GM20431 (cell line): ENCODE data around the gene LRFN2.

Experiments used
- in situ Hi-C: fragments of 300-500 bp; cut with MseI, MboI; formaldehyde crosslinking; loops from one replicate; pipeline ENCODE4 v1.15.0; 2020; ENCODE audit warnings: low sequenced_read_pairs; ENCODE audit not compliant: unreplicated experiment

Gene LRFN2

DNA sequence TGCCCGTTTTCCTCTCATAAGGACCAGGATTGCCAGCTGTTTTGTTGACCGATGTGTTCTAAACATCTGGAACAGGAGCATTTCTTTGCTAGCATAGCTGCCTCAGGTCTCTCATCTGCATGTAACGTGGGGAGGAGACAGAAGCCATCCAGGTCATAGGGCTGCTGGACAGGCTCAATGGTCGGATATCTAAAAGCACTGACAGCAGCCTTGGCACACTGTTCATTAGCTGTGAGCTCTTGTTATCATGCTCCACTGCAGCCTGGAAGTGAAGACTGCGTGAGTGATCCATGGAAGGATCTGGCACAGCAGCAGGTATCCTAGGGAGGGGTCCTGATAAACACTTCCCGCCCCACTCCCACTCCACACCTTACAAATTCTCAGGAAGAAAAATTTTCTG lies 175.3 kb downstream of the LRFN2 start:
- in situ Hi-C loops: no loop called here

DNA sequence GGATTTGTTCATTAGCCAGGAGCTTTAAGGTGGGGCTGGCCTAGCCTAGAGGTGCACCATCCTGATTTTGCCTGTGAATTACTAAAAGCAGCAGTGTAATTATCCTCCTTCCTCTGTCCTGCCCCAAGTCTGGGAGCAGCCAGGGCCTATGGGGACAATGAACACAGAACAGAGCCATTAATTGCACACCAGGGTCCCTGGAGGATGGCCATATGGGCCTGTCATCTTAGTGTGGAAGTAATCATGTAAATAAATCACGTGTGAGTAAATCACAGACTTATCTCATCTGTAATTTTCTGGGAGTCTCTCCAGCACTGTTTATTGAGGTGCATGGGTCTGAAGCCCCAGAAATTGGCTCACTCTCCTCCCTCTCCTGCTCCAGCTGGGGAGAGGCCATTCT lies 176.3 kb downstream of the LRFN2 start:
- in situ Hi-C loops: no loop called here

GRCh38 chr6:40409716-40410397 lies 177.3 kb downstream of the LRFN2 start:
- in situ Hi-C loops: no loop called here

- in situ Hi-C loops: no loop called here
These were observed 178.2 kb downstream of the LRFN2 start for GRCh38 chr6:40408786-40409542.

GRCh38 chr6:40407239-40407638 lies 179.9 kb downstream of the LRFN2 start:
- in situ Hi-C loops: no loop called here

- in situ Hi-C loops: no loop called here
These were observed 181.0 kb downstream of the LRFN2 start for GRCh38 chr6:40406175-40406574.

- in situ Hi-C loops: no loop called here
These were observed 186.4 kb downstream of the LRFN2 start for GRCh38 chr6:40400738-40401137.

DNA sequence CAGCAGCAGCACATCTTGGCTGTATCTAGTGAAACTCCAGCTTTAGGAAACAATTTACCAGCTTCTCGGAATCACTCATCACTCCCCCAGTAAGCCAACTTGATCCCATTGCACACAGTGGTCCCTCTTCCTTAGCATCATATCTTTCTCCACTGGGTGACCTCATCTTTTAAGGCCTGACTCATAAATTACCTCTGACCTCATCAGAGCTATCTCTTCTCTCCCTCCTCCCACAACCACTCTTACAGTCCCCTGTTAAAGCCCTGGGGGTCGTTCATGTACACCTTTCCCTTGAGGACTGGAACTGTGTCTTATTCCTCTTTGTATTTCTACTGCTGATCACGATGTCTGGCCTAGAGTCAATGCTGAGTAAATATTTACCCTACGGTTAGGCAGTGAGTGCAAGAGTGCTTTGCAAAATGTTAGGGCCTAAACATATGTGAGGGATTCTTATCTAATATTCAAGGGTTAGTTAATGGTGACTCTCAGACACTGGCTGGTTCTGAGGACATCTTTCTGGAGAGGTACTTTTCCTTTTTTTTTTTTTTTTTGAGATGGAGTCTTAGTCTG lies 187.2 kb downstream of the LRFN2 start:
- in situ Hi-C loops: no loop called here

GRCh38 chr6:40398810-40399477 lies 188.2 kb downstream of the LRFN2 start:
- in situ Hi-C loops: no loop called here

- in situ Hi-C loops: no loop called here
These were observed 189.0 kb downstream of the LRFN2 start for GRCh38 chr6:40398034-40398691.

DNA sequence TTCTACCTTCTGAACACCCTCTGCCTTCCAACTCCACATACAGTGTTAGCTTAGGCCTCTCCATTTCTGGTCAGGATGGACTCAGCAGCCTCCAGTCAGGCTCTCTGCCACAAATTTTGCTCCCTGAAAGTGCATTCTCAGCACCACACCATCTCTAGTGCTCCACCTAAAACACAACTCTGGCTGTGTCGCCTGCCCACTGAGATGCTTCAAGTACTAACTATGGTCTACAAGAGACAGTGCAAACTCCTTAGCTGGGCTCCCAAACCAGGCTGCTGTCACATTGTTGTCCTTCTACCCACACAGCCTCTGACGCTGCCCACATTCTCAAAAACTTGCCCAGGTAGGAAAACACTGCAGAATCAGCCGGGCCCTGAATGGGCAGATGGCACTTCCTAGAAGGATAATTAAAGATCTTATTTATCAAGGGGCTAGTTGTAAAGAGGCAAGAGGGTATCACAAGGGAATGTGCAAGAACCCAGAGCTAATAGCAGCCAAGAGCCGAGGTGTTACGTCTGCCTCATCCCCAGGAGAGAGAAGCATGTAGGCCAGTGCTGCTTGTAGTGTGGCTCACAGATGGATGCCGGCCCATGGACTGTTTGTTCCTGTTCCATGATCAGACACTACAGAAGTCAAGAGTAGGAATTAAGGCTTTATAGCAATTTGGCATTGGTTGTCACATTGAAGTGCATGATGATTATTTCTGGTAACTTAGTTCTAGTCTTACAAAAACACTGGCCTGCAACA lies 189.7 kb downstream of the LRFN2 start:
- in situ Hi-C loops: no loop called here

DNA sequence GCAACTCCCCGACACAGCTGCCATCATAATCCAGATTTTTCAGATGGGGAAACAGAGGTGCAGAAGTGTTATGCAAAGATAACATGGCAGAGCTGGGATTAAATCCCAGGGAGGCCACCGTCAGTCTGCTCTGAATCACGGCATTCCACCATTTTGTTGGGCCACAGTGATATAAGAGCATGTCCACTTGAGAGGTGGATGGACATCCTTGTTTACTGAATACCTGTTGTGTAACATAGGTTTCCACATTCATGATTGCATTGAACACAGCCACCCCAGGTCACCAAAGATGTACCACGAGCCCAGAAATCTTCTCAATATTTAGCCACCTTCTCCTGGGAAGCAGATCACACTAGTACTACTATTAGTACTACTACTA lies 191.5 kb downstream of the LRFN2 start:
- in situ Hi-C loops: no loop called here

GRCh38 chr6:40395066-40395697 lies 192.0 kb downstream of the LRFN2 start:
- in situ Hi-C loops: no loop called here

DNA sequence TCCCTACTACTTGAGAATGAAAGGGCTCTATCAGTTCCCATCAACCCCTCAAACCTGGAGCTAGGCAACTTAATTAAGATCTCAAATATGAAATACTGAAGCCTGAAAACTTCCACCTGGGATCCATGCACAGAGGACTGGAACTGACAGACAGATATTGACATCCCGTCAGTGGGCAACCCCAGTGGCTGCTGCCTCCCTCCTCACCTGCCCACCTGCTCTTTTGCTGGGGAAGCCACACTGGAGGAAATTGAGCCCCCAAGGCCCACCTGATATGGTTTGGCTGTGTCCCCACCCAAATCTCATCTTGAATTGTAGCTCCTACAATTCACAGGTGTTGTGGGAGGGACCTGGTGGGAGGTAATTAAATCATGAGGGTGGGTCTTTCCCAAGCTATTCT lies 192.8 kb downstream of the LRFN2 start:
- in situ Hi-C loops: no loop called here

- in situ Hi-C loops: no loop called here
These were observed 193.5 kb downstream of the LRFN2 start for GRCh38 chr6:40393641-40394040.

GRCh38 chr6:40392589-40392988 lies 194.6 kb downstream of the LRFN2 start:
- in situ Hi-C loops: no loop called here

GRCh38 chr6:40391851-40392517 lies 195.2 kb downstream of the LRFN2 start:
- in situ Hi-C loops: no loop called here

DNA sequence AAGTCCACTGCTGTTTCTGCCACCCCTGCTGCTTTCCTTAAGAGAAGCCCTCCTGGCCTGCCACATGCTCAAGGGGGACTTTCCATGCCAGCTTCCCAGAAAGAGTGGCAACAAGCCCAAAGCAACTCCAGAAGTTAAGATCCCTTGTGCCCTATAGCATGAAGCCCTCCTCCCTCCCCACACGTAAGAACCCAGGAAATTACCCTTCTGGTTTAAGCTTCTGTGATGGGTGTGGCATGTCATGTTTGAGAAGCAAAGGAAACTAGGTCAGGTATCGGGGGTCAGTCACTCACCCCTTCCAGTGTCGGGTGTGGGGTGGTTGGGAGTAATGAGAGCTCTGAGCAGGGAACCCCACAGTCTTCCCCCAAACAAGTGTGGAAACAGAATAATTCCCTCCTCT lies 196.1 kb downstream of the LRFN2 start:
- in situ Hi-C loops: no loop called here
